Nephron progenitor cell (in vitro differentiated cells): ENCODE results near the gene SGMS1.

Experiments
- DNase-seq: peaks from one replicate; pipeline ENCODE4 v3.0.0; 2021
- H3K27ac Mint-ChIP-seq: 2 replicates; pipeline ENCODE4 v1.8.0; 2021; ENCODE audit warnings: mild to moderate bottlenecking, moderate library complexity, mixed read lengths
- H3K27me3 Mint-ChIP-seq: 2 replicates; pipeline ENCODE4 v1.8.0; 2021; ENCODE audit warnings: mild to moderate bottlenecking, low read depth, mixed read lengths; ENCODE audit not compliant: poor library complexity
- H3K36me3 Mint-ChIP-seq: 2 replicates; pipeline ENCODE4 v1.8.0; 2021; ENCODE audit warnings: low read depth, mixed read lengths
- H3K4me1 Mint-ChIP-seq: 2 replicates; pipeline ENCODE4 v1.8.0; 2021; ENCODE audit warnings: mixed read lengths
- H3K4me3 Mint-ChIP-seq: 2 replicates; pipeline ENCODE4 v1.8.0; 2021; ENCODE audit warnings: mild to moderate bottlenecking, moderate library complexity, mixed read lengths
- H3K9me3 Mint-ChIP-seq: 2 replicates; pipeline ENCODE4 v1.8.0; 2021; ENCODE audit warnings: mild to moderate bottlenecking, moderate library complexity, mixed read lengths
- CTCF ChIP-seq: fragments of 200-600 bp; sonication (generic); IDR thresholded peaks from 2 replicates; pipeline ENCODE4 v1.5.0; 2021; ENCODE audit warnings: antibody characterized with exemption

Gene SGMS1

GRCh38 chr10:50600831-50601477 lies 22.8 kb downstream of the SGMS1 start:
- TF ChIP-seq CTCF = no peak
- Mint-ChIP-seq H3K27ac (no peak overlapping the region), H3K36me3 (no peaks in the 10 kb centered on the region), H3K9me3 (no peaks in the 10 kb centered on the region), H3K4me3 (no peak overlapping the region), H3K4me1 (peaks cover 17% of the 10 kb centered on the region), H3K27me3 (peaks cover 3% of the 10 kb centered on the region)
- DNase-seq = no peak

- no peaks in the 10 kb centered on the region for H3K36me3 Mint-ChIP-seq
- TF ChIP-seq CTCF = no peak
- H3K4me1 Mint-ChIP-seq = peaks cover 17% of the 10 kb centered on the region
- H3K4me3 Mint-ChIP-seq = no peak overlapping the region
- no peak for DNase-seq
- H3K27ac Mint-ChIP-seq = no peak overlapping the region
- peaks cover 3% of the 10 kb centered on the region for H3K27me3 Mint-ChIP-seq
- H3K9me3 Mint-ChIP-seq = no peaks in the 10 kb centered on the region
Observed at GRCh38 chr10:50600286-50600685, 23.5 kb downstream of the SGMS1 start.

- peaks cover 3% of the 10 kb centered on the region for H3K27me3 Mint-ChIP-seq
- H3K9me3 Mint-ChIP-seq = no peaks in the 10 kb centered on the region
- no peak for DNase-seq
- no peak overlapping the region for H3K4me3 Mint-ChIP-seq
- no peak overlapping the region for H3K27ac Mint-ChIP-seq
- H3K36me3 Mint-ChIP-seq = no peaks in the 10 kb centered on the region
- H3K4me1 Mint-ChIP-seq = peaks cover 8% of the 10 kb centered on the region
- TF ChIP-seq CTCF = no peak
Observed at GRCh38 chr10:50596897-50597296, 26.9 kb downstream of the SGMS1 start.

- Mint-ChIP-seq H3K9me3 (no peaks in the 10 kb centered on the region), H3K36me3 (no peaks in the 10 kb centered on the region), H3K27ac (no peak overlapping the region), H3K4me1 (peaks cover 8% of the 10 kb centered on the region), H3K27me3 (peaks cover 3% of the 10 kb centered on the region), H3K4me3 (no peak overlapping the region)
- TF ChIP-seq CTCF = no peak
- no peak for DNase-seq
Observed at GRCh38 chr10:50596456-50596855, 27.3 kb downstream of the SGMS1 start.

- H3K36me3 Mint-ChIP-seq = no peaks in the 10 kb centered on the region
- no peak for TF ChIP-seq CTCF
- no peak overlapping the region for H3K27ac Mint-ChIP-seq
- no peaks in the 10 kb centered on the region for H3K9me3 Mint-ChIP-seq
- no peak for DNase-seq
- H3K4me1 Mint-ChIP-seq = peaks cover 8% of the 10 kb centered on the region
- no peak overlapping the region for H3K4me3 Mint-ChIP-seq
- H3K27me3 Mint-ChIP-seq = peaks cover 3% of the 10 kb centered on the region
Observed at GRCh38 chr10:50595785-50596184, 28.0 kb downstream of the SGMS1 start.
